Thoracic aorta (tissue), 2 donors: ENCODE results near the gene CBX1. TPM values are rescaled to one million over a fixed set of nuclear protein-coding genes. Genes with fewer than 3 reads are reported as not detected.
"Not testable (repeated sequence)": the region's sequence is repeated elsewhere in the genome, so short reads cannot be mapped to it uniquely, and the experiment has no call there.

ENCODE experiments used
- ATAC-seq: fragments of 150-250 bp; one replicate; pipeline ENCODE4 v1.8.0; 2017; ENCODE audit warnings: low read depth; ENCODE audit not compliant: insufficient number of reproducible peaks, low FRiP score
- DNase-seq: peaks from one replicate; pipeline ENCODE4 v3.0.0-alpha.2; 2020; ENCODE audit warnings: low spot score
- H3K27ac ChIP-seq, 2 donors: fragments of 200-600 bp; sonication (generic); 1 replicate in 1 of 2; 2 replicates in 1 of 2; pipeline ENCODE4 v1.5.1; 2016; ENCODE audit warnings: mild to moderate bottlenecking in 2 of 2, moderate library complexity in 2 of 2
- H3K27me3 ChIP-seq: fragments of 200-600 bp; sonication (generic); replicated peaks from 2 replicates; pipeline ENCODE4 v1.6.0; 2016; ENCODE audit warnings: mild to moderate bottlenecking; ENCODE audit not compliant: insufficient read depth
- H3K36me3 ChIP-seq: fragments of 200-600 bp; sonication (generic); one replicate; pipeline ENCODE4 v1.5.1; 2016
- H3K4me1 ChIP-seq, 2 donors: fragments of 200-600 bp; sonication (generic); 1 replicate in 1 of 2; 2 replicates in 1 of 2; pipeline versions ENCODE4 v1.5.1 to v1.6.0; 2016; ENCODE audit warnings: low read depth in 2 of 2, mild to moderate bottlenecking in 1 of 2; ENCODE audit not compliant: control insufficient read depth in 1 of 2
- H3K4me3 ChIP-seq: fragments of 200-600 bp; sonication (generic); 2 replicates; pipeline ENCODE4 v1.5.1; 2016; ENCODE audit warnings: mild to moderate bottlenecking
- H3K9me3 ChIP-seq: fragments of 200-600 bp; sonication (generic); 2 replicates; pipeline ENCODE4 v1.5.1; 2016
- total RNA-seq, 2 donors: library from RNA; depleted of rRNA; stranded (reverse); fragments of >200 nt; gene quantifications; one replicate each; pipeline versions ENCODE4 v1.1.0 to v1.2.3, GENCODE V29; 2016
- TF ChIP-seq, protein P1 (sequence below): fragments of 200-600 bp; sonication (generic); IDR thresholded peaks from one replicate; pipeline ENCODE4 v1.5.1; 2019; ENCODE audit warnings: antibody characterized with exemption

The CBX1 gene
- total RNA-seq, 2 donors from 2014 or later = 35.7 to 36.1 TPM

DNA sequence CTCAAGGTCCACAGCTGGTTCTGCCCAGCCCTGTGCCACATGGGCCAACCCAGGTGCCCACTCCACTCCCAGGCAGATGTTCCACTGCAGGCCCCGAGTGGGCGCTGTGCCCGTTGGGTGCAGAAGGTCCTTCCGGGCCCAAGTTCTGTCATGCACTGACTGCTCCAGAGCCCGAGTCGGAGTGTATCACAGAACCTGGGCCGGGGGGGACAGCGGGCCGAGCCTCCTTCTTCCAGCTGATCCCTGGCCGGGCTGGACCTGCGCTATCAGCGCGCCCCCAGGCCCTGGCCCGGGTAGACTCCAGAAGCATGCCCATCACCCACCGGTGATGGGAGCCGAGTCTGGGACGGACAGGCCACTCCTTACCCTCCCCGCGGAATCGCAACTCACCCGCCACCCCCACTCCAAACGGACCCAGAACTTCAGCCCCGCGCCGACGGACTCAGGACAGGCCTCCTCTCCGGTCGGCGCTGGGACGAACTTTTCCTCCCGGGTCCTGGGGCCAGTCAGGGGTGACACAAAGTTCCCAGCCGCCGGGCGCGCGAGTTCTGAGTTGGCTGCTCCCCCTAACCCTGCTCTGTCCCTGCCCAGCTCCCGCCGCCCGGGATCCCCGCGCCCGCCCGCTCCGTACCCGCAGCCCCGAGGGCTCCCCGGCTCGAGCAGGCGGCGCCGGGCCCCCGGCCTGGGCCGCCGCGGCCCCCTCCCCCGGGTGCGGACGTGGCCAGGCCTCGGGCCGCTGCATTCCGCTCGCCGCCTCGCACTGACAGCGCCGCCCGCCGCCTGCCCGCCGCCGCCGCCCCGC is 64.0 kb downstream of the CBX1 start, which contains the start of gene COPZ2:
TSS of gene COPZ2 (minus strand) at position 762 of the 802 bp plus-strand sequence. CDS start at position 742, 20 bp downstream.
- TF ChIP-seq, protein P1, sequence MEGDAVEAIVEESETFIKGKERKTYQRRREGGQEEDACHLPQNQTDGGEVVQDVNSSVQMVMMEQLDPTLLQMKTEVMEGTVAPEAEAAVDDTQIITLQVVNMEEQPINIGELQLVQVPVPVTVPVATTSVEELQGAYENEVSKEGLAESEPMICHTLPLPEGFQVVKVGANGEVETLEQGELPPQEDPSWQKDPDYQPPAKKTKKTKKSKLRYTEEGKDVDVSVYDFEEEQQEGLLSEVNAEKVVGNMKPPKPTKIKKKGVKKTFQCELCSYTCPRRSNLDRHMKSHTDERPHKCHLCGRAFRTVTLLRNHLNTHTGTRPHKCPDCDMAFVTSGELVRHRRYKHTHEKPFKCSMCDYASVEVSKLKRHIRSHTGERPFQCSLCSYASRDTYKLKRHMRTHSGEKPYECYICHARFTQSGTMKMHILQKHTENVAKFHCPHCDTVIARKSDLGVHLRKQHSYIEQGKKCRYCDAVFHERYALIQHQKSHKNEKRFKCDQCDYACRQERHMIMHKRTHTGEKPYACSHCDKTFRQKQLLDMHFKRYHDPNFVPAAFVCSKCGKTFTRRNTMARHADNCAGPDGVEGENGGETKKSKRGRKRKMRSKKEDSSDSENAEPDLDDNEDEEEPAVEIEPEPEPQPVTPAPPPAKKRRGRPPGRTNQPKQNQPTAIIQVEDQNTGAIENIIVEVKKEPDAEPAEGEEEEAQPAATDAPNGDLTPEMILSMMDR = peak; percentile 41
- peak; percentile 32 for DNase-seq
- Histone ChIP-seq H3K27me3 (no peaks in the 10 kb centered on the region), H3K36me3 (no peaks in the 10 kb centered on the region), H3K9me3 (no peaks in the 10 kb centered on the region), H3K4me1 (peaks cover 4 to 16% of the 10 kb centered on the region in 2 donors), H3K4me3 (peak within 1 kb of the TSS; percentile 74), H3K27ac (peak within 1 kb of the TSS; percentile 66 to 76)
- peak; percentile 66 for ATAC-seq

DNA sequence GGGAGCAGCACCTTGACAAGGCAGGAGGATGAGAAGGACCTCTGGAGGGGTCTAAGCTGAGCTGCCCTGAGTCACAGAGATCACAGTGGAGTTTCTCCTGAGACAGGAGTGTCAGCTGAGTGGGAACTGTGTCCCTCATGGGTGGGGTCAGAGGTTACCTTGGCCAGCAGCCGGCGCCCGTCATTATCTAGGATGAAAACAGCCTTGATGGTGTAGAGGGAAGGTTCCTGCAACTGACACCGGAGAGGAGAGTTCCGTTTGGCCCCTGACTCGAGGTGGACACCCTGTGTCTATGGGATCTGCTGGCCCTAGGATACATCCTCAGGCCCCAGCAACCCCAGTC is 64.6 kb downstream of the CBX1 start:
- Histone ChIP-seq H3K27ac (peak overlapping the region; percentile 66), H3K4me3 (peak overlapping the region; percentile 74), H3K27me3 (no peaks in the 10 kb centered on the region), H3K9me3 (no peaks in the 10 kb centered on the region), H3K36me3 (no peaks in the 10 kb centered on the region), H3K4me1 (peaks cover 4 to 16% of the 10 kb centered on the region in 2 donors)
- DNase-seq = no peak
- TF ChIP-seq, protein P1 = no peak
- no peak for ATAC-seq

DNA sequence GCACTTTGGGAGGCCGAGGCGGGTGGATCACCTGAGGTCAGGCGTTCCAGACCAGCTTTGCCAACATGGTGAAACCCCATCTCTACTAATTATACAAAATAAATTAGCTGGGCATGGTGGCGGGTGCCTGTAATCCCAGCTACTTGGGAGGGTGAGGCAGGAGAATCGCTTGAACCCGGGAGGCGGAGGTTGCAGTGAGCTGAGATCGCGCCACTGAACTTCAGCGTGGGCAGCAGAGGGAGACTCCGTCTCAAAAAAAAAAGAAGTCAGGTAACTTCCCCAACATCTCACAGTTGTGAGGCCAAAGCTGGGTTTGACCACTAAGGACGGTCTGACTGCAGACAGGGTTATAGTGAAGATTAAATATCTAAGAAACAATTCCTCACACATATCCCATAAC is 66.5 kb downstream of the CBX1 start:
- H3K4me1 ChIP-seq = peaks cover 4 to 24% of the 10 kb centered on the region in 2 donors
- DNase-seq, H3K4me3 ChIP-seq, H3K27ac ChIP-seq, H3K27me3 ChIP-seq, H3K9me3 ChIP-seq, ATAC-seq, H3K36me3 ChIP-seq: not testable (repeated sequence)

DNA sequence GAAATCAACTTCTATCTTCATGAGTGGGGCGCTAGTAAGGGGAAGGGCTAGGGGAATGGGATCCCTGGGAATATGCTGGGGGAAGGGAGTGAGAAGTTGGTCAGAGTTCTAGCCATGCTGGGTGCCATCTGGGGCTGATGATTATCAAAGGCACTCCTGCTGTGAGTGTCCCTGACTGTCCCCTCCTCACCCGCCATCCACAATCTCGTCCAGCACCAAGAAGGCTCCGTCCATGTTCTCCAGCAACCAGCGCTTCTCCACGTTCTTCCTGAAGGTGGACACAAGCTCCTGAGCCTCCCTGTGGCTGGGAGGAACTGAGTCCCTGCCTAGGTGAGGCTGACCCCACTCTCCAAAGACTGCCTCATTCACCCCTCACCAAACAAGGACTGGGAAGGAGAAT is 69.3 kb downstream of the CBX1 start:
- ATAC-seq = no peak
- Histone ChIP-seq H3K4me1 (peaks cover 0 to 16% of the 10 kb centered on the region in 2 donors), H3K4me3 (no peak overlapping the region), H3K9me3 (no peaks in the 10 kb centered on the region), H3K27ac (no peak overlapping the region), H3K27me3 (no peaks in the 10 kb centered on the region), H3K36me3 (no peaks in the 10 kb centered on the region)
- DNase-seq = no peak
- TF ChIP-seq, protein P1 = no peak

DNA sequence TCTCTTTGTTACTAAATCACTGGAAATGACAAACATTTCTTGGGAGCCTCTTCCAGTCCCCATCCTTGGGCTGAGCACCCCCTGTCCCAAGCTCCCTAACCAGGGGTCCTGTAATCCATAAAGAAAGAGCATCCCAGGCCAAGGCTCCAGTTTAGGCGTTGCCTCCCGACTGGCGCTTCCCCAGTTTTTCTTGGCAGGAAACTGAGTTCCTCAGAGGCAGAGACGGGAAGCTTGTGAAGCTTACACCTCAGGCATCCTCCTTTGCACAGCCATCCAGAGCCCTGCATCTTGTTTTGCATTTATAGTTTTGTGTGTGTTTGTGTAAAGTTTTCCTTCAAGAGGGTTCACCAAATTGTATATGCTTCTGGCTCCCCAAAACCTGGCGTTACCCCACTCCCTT is 70.7 kb downstream of the CBX1 start:
- DNase-seq = no peak
- no peaks in the 10 kb centered on the region for H3K27me3 ChIP-seq
- TF ChIP-seq, protein P1 = no peak
- H3K36me3 ChIP-seq = no peaks in the 10 kb centered on the region
- no peak for ATAC-seq
- H3K4me1 ChIP-seq = peaks cover 10 to 23% of the 10 kb centered on the region in 2 donors
- no peak overlapping the region for H3K27ac ChIP-seq
- H3K4me3 ChIP-seq = no peak overlapping the region
- no peaks in the 10 kb centered on the region for H3K9me3 ChIP-seq
